ENCODE data around the gene ICE1. TPM values are rescaled to one million over a fixed set of nuclear protein-coding genes. Genes with fewer than 3 reads are reported as not detected.
A peak's percentile ranks its signal among the peaks of the same experiment; 100 is the strongest.

Gene ICE1
- total and polyA plus RNA-seq, 2 of the 4 experiments (the other 2 are of a cell fraction): 9.0 to 18.5 TPM

- Histone ChIP-seq H3K14ac (replicated peaks; ENCODE audit: low read depth, low read length) (no peak overlapping the region; the same call in 1 of the 2 replicates), H4K91ac (ENCODE audit: insufficient read depth, low read depth, low read length) (no peak overlapping the region), H2AK9ac (replicated peaks; ENCODE audit: low read depth, low read length, poor library complexity) (no peak overlapping the region), H2BK15ac (ENCODE audit: low read depth, low read length) (no peak overlapping the region), H3K56ac (ENCODE audit: extremely low read depth, insufficient read depth, low read length) (no peak overlapping the region), H3K27ac (ENCODE audit: insufficient read depth, low read length) (no peak overlapping the region), H4K5ac (ENCODE audit: low read depth, low read length) (no peak overlapping the region), H2AK5ac (ENCODE audit: low read depth, low read length) (no peak overlapping the region), H4K20me1 (ENCODE audit: insufficient read depth, low read length) (peaks cover 41% of the 10 kb centered on the region), H3K9me3 (ENCODE audit: control insufficient read depth, insufficient read depth, low read length) (no peaks in the 10 kb centered on the region), H3K4me3 (ENCODE audit: insufficient read depth, low read depth, low read length) (no peak overlapping the region), H4K8ac (ENCODE audit: low read depth in 2 of 2, low read length in 2 of 2) (peak overlapping the region in 1 of 2 experiments; percentile 10; a peak in 1 of 4 replicates), H3K9ac (ENCODE audit: low read depth, low read length) (no peak overlapping the region), H3K23ac (ENCODE audit: low read depth, low read length) (no peak overlapping the region; the same call in 1 of the 2 replicates), H3K18ac (ENCODE audit: low read depth, low read length) (no peak overlapping the region), H3K36me3 (ENCODE audit: control insufficient read depth, insufficient read depth, low read length) (no peaks in the 10 kb centered on the region; the same call in 1 of the 2 replicates), H2BK5ac (ENCODE audit: low read depth, low read length, poor library complexity, severe bottlenecking) (no peak overlapping the region), H3K4me1 (ENCODE audit: control insufficient read depth, insufficient read depth, low read length) (peaks cover 4% of the 10 kb centered on the region), H2AFZ (replicated peaks; ENCODE audit: low read length, poor library complexity) (no peak overlapping the region), H3K27me3 (ENCODE audit: control insufficient read depth, insufficient read depth, low read length) (no peaks in the 10 kb centered on the region), H2BK20ac (ENCODE audit: low read depth, low read length) (no peak overlapping the region), H3K4ac (ENCODE audit: low read depth, low read length) (no peak overlapping the region; the same call in 1 of the 2 replicates), H2BK120ac (ENCODE audit: low read depth, low read length) (no peak overlapping the region), H3K79me1 (ENCODE audit: low read depth in 1 of 2, low read length in 2 of 2) (peaks cover 10 to 45% of the 10 kb centered on the region in 2 experiments), H3K4me2 (ENCODE audit: low read depth, low read length) (peak overlapping the region; percentile 47; the same call in 1 of the 2 replicates), H3K9me1 (ENCODE audit: insufficient read depth, low read length) (peaks cover 9% of the 10 kb centered on the region; the same call in 1 of the 2 replicates)
- WGBS, 2 experiments (ENCODE audit: extremely low coverage in 2 of 2, insufficient read length in 1 of 2): no CpG with 5 or more reads among the region's 4 CpGs
- in situ Hi-C loops (cut with MboI; ENCODE audit: low sequenced_read_pairs): no loop called here
- DNase-seq: peak; percentile 75
- intact Hi-C loops (cut with micrococcal nuclease): no loop called here
- ATAC-seq (ENCODE audit: low read depth): peak; percentile 77
- ChIA-PET CTCF (no interaction called here), POLR2A (ENCODE audit: unreplicated experiment) (no interaction called here)
- TF ChIP-seq MAFK (IDR thresholded peaks at IDR 0.05; ENCODE audit: low read depth, low read length) (no peak), MAZ (IDR thresholded peaks at IDR 0.05; ENCODE audit: borderline replicate concordance, low read depth, low read length) (no peak), FOS (IDR thresholded peaks at IDR 0.05; ENCODE audit: low read depth, low read length) (no peak), CHD1 (IDR thresholded peaks at IDR 0.05; ENCODE audit: low read depth, low read length) (no peak)
- TF ChIP-seq, protein P1, sequence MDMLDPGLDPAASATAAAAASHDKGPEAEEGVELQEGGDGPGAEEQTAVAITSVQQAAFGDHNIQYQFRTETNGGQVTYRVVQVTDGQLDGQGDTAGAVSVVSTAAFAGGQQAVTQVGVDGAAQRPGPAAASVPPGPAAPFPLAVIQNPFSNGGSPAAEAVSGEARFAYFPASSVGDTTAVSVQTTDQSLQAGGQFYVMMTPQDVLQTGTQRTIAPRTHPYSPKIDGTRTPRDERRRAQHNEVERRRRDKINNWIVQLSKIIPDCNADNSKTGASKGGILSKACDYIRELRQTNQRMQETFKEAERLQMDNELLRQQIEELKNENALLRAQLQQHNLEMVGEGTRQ (IDR thresholded peaks at IDR 0.05; ENCODE audit: low read depth, low read length): no peak
- TF ChIP-seq, protein P2, sequence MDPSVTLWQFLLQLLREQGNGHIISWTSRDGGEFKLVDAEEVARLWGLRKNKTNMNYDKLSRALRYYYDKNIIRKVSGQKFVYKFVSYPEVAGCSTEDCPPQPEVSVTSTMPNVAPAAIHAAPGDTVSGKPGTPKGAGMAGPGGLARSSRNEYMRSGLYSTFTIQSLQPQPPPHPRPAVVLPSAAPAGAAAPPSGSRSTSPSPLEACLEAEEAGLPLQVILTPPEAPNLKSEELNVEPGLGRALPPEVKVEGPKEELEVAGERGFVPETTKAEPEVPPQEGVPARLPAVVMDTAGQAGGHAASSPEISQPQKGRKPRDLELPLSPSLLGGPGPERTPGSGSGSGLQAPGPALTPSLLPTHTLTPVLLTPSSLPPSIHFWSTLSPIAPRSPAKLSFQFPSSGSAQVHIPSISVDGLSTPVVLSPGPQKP (IDR thresholded peaks at IDR 0.05; ENCODE audit: borderline replicate concordance, low read depth, low read length): no peak
- BruUV-seq (replicated peaks): no TSS peak
- dilution Hi-C loops (cut with HindIII; ENCODE audit: low sequenced_read_pairs, unreplicated experiment): no loop called here
These were observed 9.7 kb downstream of the ICE1 start for GRCh38 chr5:5432020-5432707.
